Glutamatergic neuron (in vitro differentiated cells): ENCODE results near the gene SNCB. TPM values are rescaled to one million over a fixed set of nuclear protein-coding genes. Genes with fewer than 3 reads are reported as not detected.
"Not testable (repeated sequence)": the region's sequence is repeated elsewhere in the genome, so short reads cannot be mapped to it uniquely, and the experiment has no call there.

Experiments used
- DNase-seq: peaks from one replicate; pipeline ENCODE4 v3.0.0; 2022
- H3K27ac Mint-ChIP-seq: one replicate; pipeline ENCODE4 v1.8.0; 2020; ENCODE audit warnings: mild to moderate bottlenecking, mixed read lengths, inconsistent platforms; ENCODE audit not compliant: unreplicated experiment
- H3K27me3 Mint-ChIP-seq: one replicate; pipeline ENCODE4 v1.8.0; 2020; ENCODE audit warnings: mild to moderate bottlenecking, moderate library complexity, mixed read lengths, inconsistent platforms; ENCODE audit not compliant: unreplicated experiment
- H3K36me3 Mint-ChIP-seq: one replicate; pipeline ENCODE4 v1.8.0; 2020; ENCODE audit warnings: mild to moderate bottlenecking, mixed read lengths, inconsistent platforms; ENCODE audit not compliant: unreplicated experiment
- H3K4me1 Mint-ChIP-seq: one replicate; pipeline ENCODE4 v1.8.0; 2020; ENCODE audit warnings: mild to moderate bottlenecking, low read depth, mixed read lengths, inconsistent platforms; ENCODE audit not compliant: unreplicated experiment
- H3K4me3 Mint-ChIP-seq: one replicate; pipeline ENCODE4 v1.8.0; 2020; ENCODE audit warnings: mild to moderate bottlenecking, mixed read lengths, inconsistent platforms; ENCODE audit not compliant: unreplicated experiment
- H3K9me3 Mint-ChIP-seq: one replicate; pipeline ENCODE4 v1.8.0; 2020; ENCODE audit warnings: mild to moderate bottlenecking, moderate library complexity, mixed read lengths, inconsistent platforms; ENCODE audit not compliant: unreplicated experiment
- CTCF ChIP-seq: fragments of 200-600 bp; sonication (generic); IDR thresholded peaks from one replicate; pipeline ENCODE4 v1.5.0; 2021; ENCODE audit not compliant: partially characterized antibody, unreplicated experiment
- total RNA-seq: library from RNA; stranded (reverse); fragmentation: NEBNext Ultra II Directional; extraction: Animal tissue kit (Norgen Biotek cat#: 25700); gene quantifications from one replicate; pipeline ENCODE4 v1.2.1, GENCODE V29; 2021; ENCODE audit not compliant: unreplicated experiment

The SNCB gene
- total RNA-seq, 1 donor from 2014 or later, result 3.7 TPM

- peaks cover 11% of the 10 kb centered on the region for H3K36me3 Mint-ChIP-seq
- no peak overlapping the region for H3K27ac Mint-ChIP-seq
- H3K4me3 Mint-ChIP-seq, result no peak overlapping the region
- DNase-seq, result no peak
- peaks cover 18% of the 10 kb centered on the region for H3K4me1 Mint-ChIP-seq
- peaks cover 20% of the 10 kb centered on the region for H3K9me3 Mint-ChIP-seq
- peaks cover 16% of the 10 kb centered on the region for H3K27me3 Mint-ChIP-seq
- TF ChIP-seq CTCF, result no peak
Observed at GRCh38 chr5:176595386-176595943, 34.9 kb downstream of the SNCB start.

GRCh38 chr5:176594554-176594953 is 35.8 kb downstream of the SNCB start:
- Mint-ChIP-seq H3K9me3 (peaks cover 11% of the 10 kb centered on the region), H3K4me3 (no peak overlapping the region), H3K4me1 (peaks cover 15% of the 10 kb centered on the region), H3K36me3 (peaks cover 11% of the 10 kb centered on the region), H3K27me3 (peaks cover 11% of the 10 kb centered on the region), H3K27ac (no peak overlapping the region)
- TF ChIP-seq CTCF, result no peak
- DNase-seq, result no peak

GRCh38 chr5:176593273-176593869 is 37.0 kb downstream of the SNCB start:
- Mint-ChIP-seq H3K4me3 (no peak overlapping the region), H3K27me3 (peaks cover 10% of the 10 kb centered on the region), H3K27ac (no peak overlapping the region), H3K4me1 (peaks cover 8% of the 10 kb centered on the region), H3K36me3 (peaks cover 7% of the 10 kb centered on the region), H3K9me3 (peaks cover 11% of the 10 kb centered on the region)
- no peak for DNase-seq
- no peak for TF ChIP-seq CTCF

GRCh38 chr5:176592573-176592972 is 37.8 kb downstream of the SNCB start:
- H3K4me1 Mint-ChIP-seq, result peaks cover 5% of the 10 kb centered on the region
- peaks cover 9% of the 10 kb centered on the region for H3K36me3 Mint-ChIP-seq
- H3K27ac Mint-ChIP-seq, result no peak overlapping the region
- H3K27me3 Mint-ChIP-seq, result peaks cover 9% of the 10 kb centered on the region
- H3K9me3 Mint-ChIP-seq, result peaks cover 12% of the 10 kb centered on the region
- no peak overlapping the region for H3K4me3 Mint-ChIP-seq
- DNase-seq, result no peak
- no peak for TF ChIP-seq CTCF

- DNase-seq, H3K27ac Mint-ChIP-seq, H3K4me3 Mint-ChIP-seq, H3K27me3 Mint-ChIP-seq, H3K4me1 Mint-ChIP-seq: not testable (repeated sequence)
- Mint-ChIP-seq H3K36me3 (peaks cover 12% of the 10 kb centered on the region), H3K9me3 (peaks cover 15% of the 10 kb centered on the region)
Observed at GRCh38 chr5:176591667-176592066, 38.7 kb downstream of the SNCB start.
